IPS-NIHi11 (cell line): ENCODE measurements around the gene CD7.
A peak's percentile ranks its signal among the peaks of the same experiment; 100 is the strongest.

ENCODE experiments used
- DNase-seq: peaks from one replicate; pipeline ENCODE4 v3.0.0; 2012; ENCODE audit warnings: mixed read lengths, low spot score

CD7 gene

GRCh38 chr17:82297714-82298537 lies 19.5 kb downstream of the CD7 start:
- peak; percentile 55 for DNase-seq

- DNase-seq: no peak
Observed at GRCh38 chr17:82297280-82297713, 20.1 kb downstream of the CD7 start.

DNA sequence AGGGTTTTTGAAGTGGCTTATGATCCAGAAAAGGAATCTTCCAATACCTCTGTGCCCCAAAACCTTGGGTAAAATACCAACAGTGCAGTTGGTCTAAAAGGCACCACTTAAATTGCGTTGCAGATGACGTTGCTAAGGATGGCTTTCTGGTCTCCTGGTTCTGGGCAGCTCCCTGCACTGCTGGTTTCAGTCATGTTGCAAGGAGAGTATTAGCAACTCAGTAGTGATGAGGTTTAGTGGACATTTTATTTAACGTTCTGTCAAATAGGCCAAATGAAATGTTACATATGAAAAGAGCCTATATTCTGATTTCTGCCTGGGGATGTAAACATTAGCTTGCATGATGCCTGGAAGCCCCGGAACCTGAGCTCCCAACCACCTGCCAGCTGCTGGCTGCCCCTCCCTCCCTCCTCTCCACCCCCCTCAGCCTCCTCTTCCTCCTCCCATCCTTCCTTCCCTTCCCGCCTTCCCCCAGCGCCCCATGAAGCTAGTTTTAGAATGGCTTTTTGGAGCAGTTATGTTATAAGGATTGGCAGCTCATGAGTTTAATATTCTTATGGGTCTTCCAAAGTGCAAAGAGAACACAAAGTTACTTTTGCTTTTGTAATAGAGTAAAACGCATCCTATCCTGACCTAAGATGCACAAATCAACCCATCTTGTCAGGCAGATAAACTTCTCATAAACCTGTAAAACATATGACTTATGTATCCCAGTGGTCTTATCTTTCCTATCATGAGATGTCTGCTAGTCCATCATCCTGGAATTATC lies 20.7 kb downstream of the CD7 start:
- no peak for DNase-seq

DNA sequence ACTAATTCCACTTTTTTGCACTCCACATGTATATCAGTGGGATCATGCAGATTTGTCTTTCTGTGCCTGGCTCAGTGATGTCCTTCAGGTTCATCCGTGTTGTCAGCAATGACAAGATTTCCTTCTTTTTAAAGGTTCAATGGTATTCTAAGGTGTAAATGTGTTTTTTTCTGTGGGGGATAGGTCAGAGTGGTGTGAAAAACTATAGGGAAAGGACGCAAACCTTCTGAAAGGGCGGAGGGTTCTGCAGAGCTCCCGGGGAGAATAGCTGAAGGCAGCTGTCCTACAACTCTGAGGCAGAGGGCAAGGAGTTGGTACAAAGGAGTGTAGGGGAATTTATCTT lies 22.0 kb downstream of the CD7 start:
- DNase-seq: no peak

- no peak for DNase-seq
Observed at GRCh38 chr17:82294064-82294773, 23.2 kb downstream of the CD7 start.

DNA sequence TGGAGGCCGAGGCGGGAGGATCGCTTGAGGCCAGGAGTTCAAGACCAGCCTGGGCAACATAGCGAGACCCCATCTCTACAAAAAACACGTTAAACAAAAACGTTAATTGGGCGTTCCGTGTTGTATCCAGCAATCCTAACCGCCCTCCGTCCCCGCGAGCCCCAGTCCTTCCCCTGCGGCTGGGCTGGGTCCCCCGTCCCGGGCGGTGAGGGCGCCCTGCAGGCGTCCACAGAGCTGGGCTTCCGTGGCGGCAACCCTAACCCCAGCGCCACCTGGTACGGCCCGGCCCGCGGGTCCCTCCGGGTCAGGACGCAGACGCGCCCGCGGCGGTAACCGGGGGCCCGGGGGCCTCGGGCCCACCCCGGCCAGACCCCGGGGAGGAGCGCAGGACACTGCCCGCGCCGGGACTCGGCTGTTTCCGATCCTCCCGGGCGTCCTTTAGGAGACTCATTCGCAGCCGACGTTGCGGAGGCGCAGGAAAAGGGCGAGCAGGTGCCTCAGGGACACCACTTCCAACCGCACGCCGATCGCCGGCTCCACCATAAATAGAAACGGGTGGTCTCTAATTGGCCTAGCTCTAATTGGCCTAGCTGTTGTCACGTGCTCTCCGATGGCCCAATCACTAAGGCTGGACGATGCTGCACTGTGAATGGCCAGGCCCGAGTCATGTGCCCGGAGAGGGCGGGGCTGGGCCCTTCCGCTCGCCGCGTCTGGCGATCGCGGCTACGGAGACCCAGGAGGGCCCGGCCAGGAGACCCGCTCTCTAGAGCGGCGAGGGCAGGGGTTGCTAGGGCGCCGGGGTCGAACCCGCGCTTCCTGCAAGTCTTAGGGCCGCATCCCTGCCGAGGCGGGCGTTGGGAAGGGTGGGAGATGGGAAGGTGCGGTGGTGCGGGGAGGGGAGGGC lies 24.9 kb downstream of the CD7 start:
- DNase-seq: peak; percentile 99

DNA sequence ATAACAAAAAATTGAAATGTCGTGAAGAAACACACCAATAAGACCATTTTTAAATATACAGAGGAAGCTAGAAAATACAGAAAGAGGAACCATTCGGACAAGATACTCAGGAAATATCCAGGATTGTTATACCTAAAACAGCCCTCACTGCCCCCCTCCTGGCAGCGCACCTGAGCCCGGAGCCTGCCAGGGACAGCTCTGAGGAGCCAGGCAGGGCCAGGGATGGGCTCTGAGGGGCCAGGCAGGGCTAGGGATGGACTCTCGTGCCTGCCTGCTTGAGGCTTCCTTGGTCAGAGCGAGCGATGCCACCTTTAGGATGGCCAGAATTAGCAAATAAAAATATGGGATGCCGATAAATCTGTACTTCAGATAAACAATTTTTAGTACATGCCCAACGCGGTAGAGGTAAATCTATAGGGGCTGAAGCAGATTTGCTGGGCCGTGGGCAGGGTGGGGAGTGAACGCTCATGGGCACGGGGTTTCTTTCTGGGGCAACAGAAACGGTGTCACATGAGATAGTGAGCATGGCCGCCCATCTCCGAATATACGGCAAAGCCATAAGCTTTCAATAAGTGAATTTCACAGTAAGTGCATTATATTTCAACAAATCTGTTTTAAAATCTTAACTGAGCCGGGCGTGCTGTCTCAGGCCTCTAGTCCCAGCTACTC lies 25.7 kb downstream of the CD7 start:
- no peak for DNase-seq

DNA sequence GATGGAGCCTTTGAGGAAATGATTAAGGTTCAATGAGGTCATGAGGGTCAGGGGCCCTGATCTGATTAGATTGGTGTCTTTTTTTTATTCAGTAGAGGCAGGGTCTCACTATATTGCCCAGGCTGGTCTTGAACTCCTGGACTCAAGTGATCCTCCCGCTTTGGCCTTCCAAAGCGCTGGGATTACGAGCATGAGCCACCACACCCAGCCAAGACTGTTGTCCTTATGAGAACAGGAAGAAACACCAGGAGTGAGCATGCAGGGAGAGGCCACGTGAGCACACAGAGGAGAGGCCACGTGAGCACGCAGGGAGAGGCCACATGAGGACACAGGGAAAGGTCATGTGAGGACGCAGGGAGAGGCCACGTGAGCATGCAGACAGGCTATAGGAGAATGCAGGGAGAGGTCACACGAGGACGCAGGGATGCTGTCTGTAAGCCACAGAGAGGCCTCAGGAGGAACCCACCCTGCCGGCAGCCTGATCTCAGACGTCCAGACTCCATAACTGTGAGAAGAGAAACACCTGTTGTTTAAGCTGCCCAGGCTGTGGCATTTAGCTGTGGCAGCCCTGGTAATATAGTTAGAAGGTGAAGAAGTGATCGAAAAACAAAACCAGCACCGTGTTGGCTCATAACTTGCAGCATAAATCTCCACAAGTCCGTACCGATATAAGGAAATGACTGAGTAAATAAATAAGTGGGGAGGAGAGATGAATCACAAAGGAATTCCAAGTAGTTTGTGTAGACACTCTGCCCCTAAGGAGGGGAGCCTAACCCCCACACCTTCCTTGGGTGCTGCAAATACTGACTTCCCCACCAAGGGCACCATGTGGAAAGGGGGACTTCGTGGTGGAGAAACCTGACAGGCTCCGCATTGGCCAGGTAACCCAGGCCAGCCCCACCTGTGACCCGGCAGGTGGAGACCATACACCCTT lies 29.3 kb downstream of the CD7 start:
- DNase-seq: no peak

- DNase-seq: no peak
Observed at GRCh38 chr17:82287013-82287867, 30.2 kb downstream of the CD7 start.

- no peak for DNase-seq
Observed at GRCh38 chr17:82285141-82285540, 32.3 kb downstream of the CD7 start.

DNA sequence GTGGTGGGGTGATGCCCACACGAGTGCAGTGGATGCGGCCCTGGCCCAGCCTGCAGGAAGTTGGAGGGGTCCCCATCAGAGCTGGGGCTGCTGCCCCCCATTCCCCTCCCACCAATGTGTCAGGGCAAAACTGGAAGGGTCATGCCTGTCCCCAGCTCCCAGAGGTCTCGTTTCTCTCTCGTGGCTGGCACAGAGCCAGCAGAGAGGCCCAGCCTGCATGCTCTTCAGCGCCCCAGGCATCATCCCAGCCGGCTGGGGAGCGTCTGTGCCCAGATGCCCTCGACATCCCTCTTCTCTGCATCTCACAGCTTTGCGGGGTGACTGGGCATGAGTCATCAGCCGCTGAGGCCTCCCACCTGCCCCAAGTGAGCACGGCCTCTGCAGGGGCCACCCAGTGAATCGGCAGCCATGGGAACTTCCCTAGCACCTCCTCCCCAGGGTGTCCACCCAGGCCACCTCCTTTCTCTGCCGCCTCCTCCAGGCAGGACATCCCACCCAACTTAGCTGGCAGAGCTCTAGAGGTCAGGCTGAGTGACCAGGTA lies 34.1 kb downstream of the CD7 start:
- DNase-seq: no peak

DNA sequence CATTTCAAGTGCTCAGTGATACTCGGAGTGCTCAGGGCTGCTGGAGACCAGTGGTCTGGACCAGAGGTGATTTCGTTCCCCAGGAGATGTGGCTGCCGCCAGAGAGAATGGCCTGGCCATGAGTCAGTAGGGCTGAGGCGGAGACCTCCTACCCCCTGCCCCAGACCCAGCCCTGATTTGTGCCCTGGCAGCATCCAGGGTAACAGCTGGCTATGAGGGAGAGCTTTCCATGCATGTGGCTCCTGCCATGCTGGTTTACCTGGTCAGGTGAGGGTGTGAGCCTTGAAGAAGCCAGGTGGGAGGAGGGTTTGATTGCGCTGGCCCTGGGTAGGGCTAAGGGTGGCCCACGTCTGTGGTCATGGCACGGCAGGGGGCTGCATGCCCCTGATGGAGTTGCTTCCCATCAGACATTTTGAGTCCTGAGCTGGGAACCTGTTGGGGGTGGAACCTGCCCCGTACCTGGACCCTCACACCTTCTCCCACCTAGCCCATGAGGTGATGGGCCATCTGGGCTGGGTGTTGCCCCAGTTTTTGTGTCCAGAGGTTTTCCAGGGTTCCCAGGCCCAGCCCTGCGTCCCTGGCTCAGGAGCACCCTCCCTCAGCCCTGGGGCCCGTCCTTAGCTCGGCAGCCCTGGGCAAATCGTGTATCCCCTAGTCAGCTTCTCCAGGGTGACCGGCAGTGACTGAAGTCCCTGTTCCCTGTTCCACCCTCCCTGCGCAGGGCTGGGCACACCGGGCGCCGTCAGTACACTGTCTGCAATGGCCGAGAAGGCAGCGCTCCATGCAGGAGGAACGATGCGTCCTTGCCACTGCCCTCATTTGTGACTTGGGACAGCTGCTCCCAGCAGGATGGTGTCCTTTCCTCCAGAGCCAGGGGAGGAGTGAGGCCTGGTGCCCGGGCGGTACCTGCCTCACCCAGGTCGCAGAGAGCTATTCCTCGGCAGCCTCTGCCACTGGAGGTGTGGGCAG lies 34.9 kb downstream of the CD7 start:
- DNase-seq: no peak

DNA sequence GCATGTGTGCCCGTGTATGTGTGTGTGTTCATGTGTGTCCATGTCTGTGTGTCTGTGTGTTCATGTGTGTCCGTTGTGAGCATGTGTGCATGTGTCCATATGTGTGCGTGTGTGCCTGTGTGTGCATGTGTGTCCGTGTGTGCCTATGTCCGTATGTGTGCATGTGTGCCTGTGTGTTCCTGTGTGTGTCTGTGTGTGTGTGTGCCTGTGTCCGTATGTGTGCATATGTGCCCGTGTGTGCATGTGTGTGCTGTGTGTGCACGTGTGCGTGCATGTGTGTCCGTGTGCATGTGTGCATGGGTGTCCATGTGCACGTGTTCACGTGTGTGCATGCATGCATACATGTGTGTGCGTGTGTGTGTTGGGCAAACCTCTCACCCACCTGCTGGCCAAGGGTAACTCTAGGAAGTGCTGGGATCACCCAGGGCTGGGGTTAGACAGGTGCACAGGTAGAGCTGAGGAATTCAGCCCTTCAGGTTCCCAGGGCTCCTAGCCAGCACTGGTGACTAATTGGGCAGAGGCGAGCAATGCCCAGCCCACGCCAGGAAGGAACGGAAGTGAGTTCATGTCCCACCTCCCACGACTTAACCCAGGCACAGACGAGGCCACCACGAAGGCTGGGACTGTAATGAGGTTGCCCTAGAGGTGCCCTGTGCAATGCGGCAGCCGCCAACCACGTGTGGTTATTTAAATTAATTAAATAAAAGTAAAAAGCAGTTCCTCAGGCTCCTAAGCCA lies 35.7 kb downstream of the CD7 start:
- no peak for DNase-seq

GRCh38 chr17:82281076-82281475 lies 36.3 kb downstream of the CD7 start:
- no peak for DNase-seq

DNA sequence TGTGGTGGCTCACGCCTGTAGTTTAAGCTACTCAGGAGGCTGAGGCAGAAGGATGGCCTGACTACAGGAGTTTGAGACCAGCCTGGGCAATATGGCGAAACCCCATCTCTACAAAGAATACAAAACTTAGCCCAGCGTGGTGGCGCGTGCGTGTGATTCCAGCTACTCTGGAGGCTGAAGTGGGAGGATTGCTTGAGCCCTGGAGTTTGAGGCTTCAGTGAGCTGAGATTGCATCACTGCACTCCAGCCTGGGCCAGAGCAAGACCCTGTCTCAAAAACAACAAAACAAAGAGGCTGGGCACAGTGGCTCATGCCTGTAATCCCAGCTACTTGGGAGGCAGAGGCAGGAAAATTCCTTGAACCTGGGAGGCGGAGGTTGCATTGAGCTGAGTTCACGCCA lies 36.9 kb downstream of the CD7 start:
- DNase-seq: no peak

DNA sequence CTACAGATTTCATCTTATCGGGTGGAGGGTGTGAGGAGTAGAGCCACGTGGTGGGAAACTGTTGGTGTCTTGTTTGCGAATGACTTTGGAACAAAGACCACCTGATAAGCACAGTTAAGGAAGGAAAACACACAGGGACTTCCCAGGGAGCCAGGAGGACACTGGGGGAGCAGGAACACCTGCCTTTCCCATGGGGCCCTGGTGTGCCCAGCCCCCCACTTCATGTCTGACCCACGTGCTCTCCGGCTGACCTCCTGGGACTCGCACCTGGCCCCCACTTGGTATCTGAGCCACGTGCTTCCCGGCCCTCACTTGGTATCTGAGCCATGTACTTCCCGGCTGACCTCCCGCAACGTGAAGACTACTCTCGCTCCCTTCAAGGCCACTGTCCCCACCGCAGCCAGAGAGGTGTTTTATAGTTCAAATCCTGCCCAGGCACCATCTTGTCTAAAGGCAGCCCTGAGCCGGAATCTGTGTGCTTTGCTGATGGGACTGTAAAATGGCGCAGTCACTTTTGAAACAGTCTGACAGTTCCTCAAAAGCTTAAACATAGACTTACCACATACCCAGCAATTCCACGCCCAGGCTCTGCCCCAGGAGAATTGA lies 38.5 kb downstream of the CD7 start:
- no peak for DNase-seq

- DNase-seq: no peak
Observed at GRCh38 chr17:82278308-82278707, 39.1 kb downstream of the CD7 start.
